Mononuclear cell (primary cell): ENCODE results near the gene SPTAN1. TPM values are rescaled to one million over a fixed set of nuclear protein-coding genes. Genes with fewer than 3 reads are reported as not detected.

Experiments
- total RNA-seq: library from RNA; depleted of rRNA; stranded (reverse); fragments of >200 nt; gene quantifications from one replicate; pipeline ENCODE4 v1.2.3, GENCODE V29; 2012

Gene SPTAN1
- total RNA-seq, 1 donor = 200 TPM

Other genes starting within 250 kb of the SPTAN1 start
- gene TRUB2, start 230.1 kb upstream of the SPTAN1 start, total RNA-seq = 4.5 TPM
- 14.5 TPM for gene COQ4, start 229.7 kb upstream of the SPTAN1 start, total RNA-seq
- 2.1 TPM for gene SLC27A4, start 212.1 kb upstream of the SPTAN1 start, total RNA-seq
- gene URM1, start 181.2 kb upstream of the SPTAN1 start, total RNA-seq = 17.6 TPM
- gene CERCAM, start 131.7 kb upstream of the SPTAN1 start, total RNA-seq = 1.8 TPM
- 18.1 TPM for gene ODF2, start 96.6 kb upstream of the SPTAN1 start, total RNA-seq
- 12.7 TPM for gene GLE1, start 47.9 kb upstream of the SPTAN1 start, total RNA-seq
- gene DYNC2I2, start 104.3 kb downstream of the SPTAN1 start, total RNA-seq = 2.1 TPM
- gene SET, start 136.6 kb downstream of the SPTAN1 start, total RNA-seq = 386 TPM
- gene PKN3, start 149.9 kb downstream of the SPTAN1 start, total RNA-seq = 0.73 TPM
- gene ZDHHC12, start 171.5 kb downstream of the SPTAN1 start, total RNA-seq = 19.6 TPM
- gene ZER1, start 219.3 kb downstream of the SPTAN1 start, total RNA-seq = 23.4 TPM
- 26.4 TPM for gene TBC1D13, start 234.7 kb downstream of the SPTAN1 start, total RNA-seq